IMR-90 (cell line): ENCODE data around the gene CCDC142.

Experiments used
- BHLHE40 ChIP-seq: fragments of 150-350 bp; IDR thresholded peaks from 2 replicates; pipeline ENCODE4 v1.6.1; 2016; ENCODE audit warnings: mild to moderate bottlenecking, low read depth, low read length
- CEBPB ChIP-seq: IDR thresholded peaks from 2 replicates; pipeline ENCODE4 v1.6.1; 2012; ENCODE audit warnings: low read depth, low read length, improper control_type of control experiment
- CHD1 ChIP-seq: IDR thresholded peaks from 2 replicates; pipeline ENCODE4 v1.6.1; 2012; ENCODE audit warnings: low read depth, low read length, improper control_type of control experiment
- ELK1 ChIP-seq: fragments of 150-350 bp; IDR thresholded peaks from 2 replicates; pipeline ENCODE4 v1.6.1; 2016; ENCODE audit warnings: low read depth, mild to moderate bottlenecking, low read length, moderate library complexity, borderline replicate concordance
- FOS ChIP-seq: fragments of 150-350 bp; IDR thresholded peaks from 2 replicates; pipeline ENCODE4 v1.6.1; 2016; ENCODE audit warnings: low read depth, low read length
- MAFK ChIP-seq: IDR thresholded peaks from 2 replicates; pipeline ENCODE4 v1.6.1; 2012; ENCODE audit warnings: low read depth, low read length, improper control_type of control experiment
- MXI1 ChIP-seq: IDR thresholded peaks from 2 replicates; pipeline ENCODE4 v1.6.1; 2012; ENCODE audit warnings: low read depth, mild to moderate bottlenecking, low read length, moderate library complexity, borderline replicate concordance
- POLR2A ChIP-seq: IDR thresholded peaks from 2 replicates; pipeline ENCODE4 v1.6.1; 2012; ENCODE audit warnings: mild to moderate bottlenecking, low read depth, low read length
- RAD21 ChIP-seq: IDR thresholded peaks from 2 replicates; pipeline ENCODE4 v1.6.1; 2012; ENCODE audit warnings: low read length, improper control_type of control experiment
- RCOR1 ChIP-seq: IDR thresholded peaks from 2 replicates; pipeline ENCODE4 v1.6.1; 2012; ENCODE audit warnings: mild to moderate bottlenecking, low read length, improper control_type of control experiment; ENCODE audit not compliant: insufficient replicate concordance
- RFX5 ChIP-seq: IDR thresholded peaks from 2 replicates; pipeline ENCODE4 v1.8.0; 2012; ENCODE audit warnings: low read depth, mild to moderate bottlenecking, low read length, moderate library complexity
- SMC3 ChIP-seq: fragments of 150-350 bp; IDR thresholded peaks from 2 replicates; pipeline ENCODE4 v1.6.1; 2016; ENCODE audit warnings: low read depth, mild to moderate bottlenecking, antibody characterized with exemption, low read length, moderate library complexity
- USF2 ChIP-seq: fragments of 150-350 bp; IDR thresholded peaks from 2 replicates; pipeline ENCODE4 v1.6.1; 2017; ENCODE audit warnings: mild to moderate bottlenecking, antibody characterized with exemption, low read length, low read depth
- TF ChIP-seq, protein P1 (sequence below): conservative IDR thresholded peaks from 2 replicates; pipeline ENCODE4 v1.5.1; 2012; ENCODE audit warnings: mild to moderate bottlenecking, low read depth, low read length, improper control_type of control experiment

DNA sequence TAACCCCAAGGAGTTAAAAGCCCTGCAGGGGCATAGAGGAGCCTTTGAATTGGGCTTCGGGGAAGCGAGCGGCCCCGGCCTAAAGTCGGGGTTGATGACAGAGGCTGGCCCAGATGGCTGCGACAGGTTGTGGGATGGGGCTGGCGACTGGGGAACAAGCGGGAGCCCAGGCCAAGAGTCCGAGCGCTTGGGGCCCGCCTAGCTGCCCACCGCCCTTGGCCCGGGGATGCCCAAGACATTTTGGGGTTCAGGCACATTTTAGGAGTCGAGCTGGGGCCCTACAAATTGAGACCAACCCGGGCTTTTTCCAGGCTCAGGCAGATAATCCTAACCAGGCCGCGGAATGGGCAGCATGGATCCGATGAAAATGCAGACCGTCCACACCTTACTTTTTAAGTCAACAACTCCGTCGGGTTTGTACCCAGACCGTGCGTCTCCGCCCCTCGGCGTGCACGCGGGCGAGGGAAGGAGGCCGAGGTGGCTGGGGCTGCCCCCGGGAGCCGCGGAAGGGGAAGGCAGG lies 41.6 kb downstream of the CCDC142 start:
- TF ChIP-seq POLR2A, result no peak
- TF ChIP-seq, protein P1, sequence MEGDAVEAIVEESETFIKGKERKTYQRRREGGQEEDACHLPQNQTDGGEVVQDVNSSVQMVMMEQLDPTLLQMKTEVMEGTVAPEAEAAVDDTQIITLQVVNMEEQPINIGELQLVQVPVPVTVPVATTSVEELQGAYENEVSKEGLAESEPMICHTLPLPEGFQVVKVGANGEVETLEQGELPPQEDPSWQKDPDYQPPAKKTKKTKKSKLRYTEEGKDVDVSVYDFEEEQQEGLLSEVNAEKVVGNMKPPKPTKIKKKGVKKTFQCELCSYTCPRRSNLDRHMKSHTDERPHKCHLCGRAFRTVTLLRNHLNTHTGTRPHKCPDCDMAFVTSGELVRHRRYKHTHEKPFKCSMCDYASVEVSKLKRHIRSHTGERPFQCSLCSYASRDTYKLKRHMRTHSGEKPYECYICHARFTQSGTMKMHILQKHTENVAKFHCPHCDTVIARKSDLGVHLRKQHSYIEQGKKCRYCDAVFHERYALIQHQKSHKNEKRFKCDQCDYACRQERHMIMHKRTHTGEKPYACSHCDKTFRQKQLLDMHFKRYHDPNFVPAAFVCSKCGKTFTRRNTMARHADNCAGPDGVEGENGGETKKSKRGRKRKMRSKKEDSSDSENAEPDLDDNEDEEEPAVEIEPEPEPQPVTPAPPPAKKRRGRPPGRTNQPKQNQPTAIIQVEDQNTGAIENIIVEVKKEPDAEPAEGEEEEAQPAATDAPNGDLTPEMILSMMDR, result no peak
- no peak for TF ChIP-seq RAD21
- no peak for TF ChIP-seq BHLHE40
- no peak for TF ChIP-seq SMC3
- no peak for TF ChIP-seq USF2
- no peak for TF ChIP-seq RCOR1
- TF ChIP-seq RFX5, result no peak
- no peak for TF ChIP-seq FOS
- no peak for TF ChIP-seq ELK1
- no peak for TF ChIP-seq CEBPB
- no peak for TF ChIP-seq CHD1
- TF ChIP-seq MXI1, result no peak
- TF ChIP-seq MAFK, result no peak
